ENCODE data around the gene ANKRD11.

Gene ANKRD11

DNA sequence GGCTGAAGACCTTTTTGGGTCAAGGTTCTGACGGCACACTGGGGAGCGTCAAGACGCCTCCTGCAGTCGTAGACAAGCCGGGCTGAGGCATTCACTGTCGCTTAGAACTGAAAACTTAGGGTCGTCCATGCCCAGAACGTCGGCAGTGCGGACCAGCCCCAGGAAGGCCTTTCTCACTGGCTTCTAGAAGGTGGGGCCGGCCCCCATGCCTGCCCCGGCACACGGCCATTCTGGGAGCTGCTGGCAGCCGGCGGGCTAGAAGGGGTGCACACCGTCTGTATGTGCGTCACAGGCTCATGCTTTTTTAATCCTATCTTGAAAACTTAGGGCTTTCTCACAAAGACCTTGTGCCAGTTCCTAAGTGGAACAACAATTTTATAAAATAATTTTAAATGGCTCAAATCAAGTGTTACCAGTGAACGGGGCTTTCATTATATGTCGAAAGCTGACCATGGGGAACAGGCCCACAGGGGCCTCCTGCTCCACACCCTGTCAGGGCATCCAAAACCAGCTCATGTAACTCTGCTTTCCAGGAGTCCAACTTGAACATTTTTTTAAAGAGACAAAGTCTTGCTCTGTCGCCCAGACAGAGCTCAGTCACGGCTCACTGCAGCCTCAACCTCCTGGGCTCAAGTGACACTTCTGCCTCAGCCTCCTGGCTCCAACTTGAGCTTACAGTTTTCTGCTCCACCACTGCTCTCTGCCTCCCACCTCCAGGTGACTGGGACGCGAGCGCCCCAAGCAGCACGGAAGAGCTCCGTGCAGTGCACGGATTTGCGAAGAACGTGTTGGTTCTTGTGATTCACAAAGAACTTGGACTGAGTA lies 111.2 kb downstream of the ANKRD11 start:
- no peak overlapping the region for H3K4me3 ChIP-seq (ENCODE audit: low read depth, low read length)
- no peak for DNase-seq (ENCODE audit: low read depth, low spot score)
- TF ChIP-seq, protein P1, sequence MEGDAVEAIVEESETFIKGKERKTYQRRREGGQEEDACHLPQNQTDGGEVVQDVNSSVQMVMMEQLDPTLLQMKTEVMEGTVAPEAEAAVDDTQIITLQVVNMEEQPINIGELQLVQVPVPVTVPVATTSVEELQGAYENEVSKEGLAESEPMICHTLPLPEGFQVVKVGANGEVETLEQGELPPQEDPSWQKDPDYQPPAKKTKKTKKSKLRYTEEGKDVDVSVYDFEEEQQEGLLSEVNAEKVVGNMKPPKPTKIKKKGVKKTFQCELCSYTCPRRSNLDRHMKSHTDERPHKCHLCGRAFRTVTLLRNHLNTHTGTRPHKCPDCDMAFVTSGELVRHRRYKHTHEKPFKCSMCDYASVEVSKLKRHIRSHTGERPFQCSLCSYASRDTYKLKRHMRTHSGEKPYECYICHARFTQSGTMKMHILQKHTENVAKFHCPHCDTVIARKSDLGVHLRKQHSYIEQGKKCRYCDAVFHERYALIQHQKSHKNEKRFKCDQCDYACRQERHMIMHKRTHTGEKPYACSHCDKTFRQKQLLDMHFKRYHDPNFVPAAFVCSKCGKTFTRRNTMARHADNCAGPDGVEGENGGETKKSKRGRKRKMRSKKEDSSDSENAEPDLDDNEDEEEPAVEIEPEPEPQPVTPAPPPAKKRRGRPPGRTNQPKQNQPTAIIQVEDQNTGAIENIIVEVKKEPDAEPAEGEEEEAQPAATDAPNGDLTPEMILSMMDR (IDR thresholded peaks at IDR 0.05; ENCODE audit: low read depth, low read length) = no peak
- in situ Hi-C loops (cut with HindIII; ENCODE audit: low sequenced_read_pairs) = no loop called here

DNA sequence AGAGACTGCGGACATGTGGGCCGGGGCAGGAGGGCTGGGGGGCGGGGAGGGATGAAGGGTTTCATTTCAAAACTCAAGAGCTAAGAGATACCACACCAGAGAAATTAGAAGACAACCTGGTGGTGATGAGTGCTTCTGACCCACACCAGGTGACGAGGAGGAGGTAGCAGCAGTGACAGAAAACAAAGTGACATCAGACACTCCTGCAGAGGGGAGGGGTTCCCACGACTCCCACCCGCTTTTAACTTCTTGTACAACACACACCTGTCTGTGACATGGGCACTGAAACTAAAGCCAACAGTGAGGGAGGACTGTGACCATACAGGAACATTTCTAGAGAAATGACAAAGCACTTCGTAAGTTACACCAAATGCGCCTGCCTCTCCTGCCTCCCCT lies 112.9 kb downstream of the ANKRD11 start:
- DNase-seq (ENCODE audit: low read depth, low spot score) = no peak
- H3K4me3 ChIP-seq (ENCODE audit: low read depth, low read length) = no peak overlapping the region
- TF ChIP-seq, protein P1 (IDR thresholded peaks at IDR 0.05; ENCODE audit: low read depth, low read length) = no peak
- in situ Hi-C loops (cut with HindIII; ENCODE audit: low sequenced_read_pairs) = no loop called here

DNA sequence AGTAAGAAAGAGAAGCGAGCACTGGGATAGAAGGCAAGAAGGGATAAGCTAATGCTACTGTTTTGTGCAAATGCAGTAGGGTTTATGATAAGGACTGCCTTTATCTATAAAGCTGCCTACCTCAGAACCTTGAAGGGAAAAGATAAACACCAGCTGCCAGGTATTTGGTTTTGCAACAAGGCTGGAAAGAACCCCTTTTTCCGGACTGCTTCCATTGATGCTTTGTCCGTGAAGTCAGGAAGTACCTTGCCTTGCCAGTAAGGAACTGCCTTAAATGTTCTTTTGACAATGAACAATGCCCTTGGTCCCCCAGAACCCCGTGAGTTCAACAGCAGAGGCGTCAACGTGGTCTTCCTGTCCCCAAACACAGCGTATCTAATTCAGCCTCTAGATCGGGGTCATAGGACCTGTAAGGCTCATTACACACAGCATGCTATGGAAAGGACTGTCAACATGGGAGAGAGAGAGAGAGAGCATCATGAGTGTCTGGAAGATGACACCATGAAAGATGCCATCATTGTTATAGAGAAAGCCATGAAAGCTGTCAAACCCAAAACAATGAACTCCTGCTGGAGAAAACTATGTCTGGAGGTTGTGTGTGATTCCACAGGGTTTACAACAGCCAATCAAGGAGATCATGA lies 113.4 kb downstream of the ANKRD11 start:
- TF ChIP-seq, protein P1 (IDR thresholded peaks at IDR 0.05; ENCODE audit: low read depth, low read length) = no peak
- in situ Hi-C loops (cut with HindIII; ENCODE audit: low sequenced_read_pairs) = no loop called here
- no peak for DNase-seq (ENCODE audit: low read depth, low spot score)

DNA sequence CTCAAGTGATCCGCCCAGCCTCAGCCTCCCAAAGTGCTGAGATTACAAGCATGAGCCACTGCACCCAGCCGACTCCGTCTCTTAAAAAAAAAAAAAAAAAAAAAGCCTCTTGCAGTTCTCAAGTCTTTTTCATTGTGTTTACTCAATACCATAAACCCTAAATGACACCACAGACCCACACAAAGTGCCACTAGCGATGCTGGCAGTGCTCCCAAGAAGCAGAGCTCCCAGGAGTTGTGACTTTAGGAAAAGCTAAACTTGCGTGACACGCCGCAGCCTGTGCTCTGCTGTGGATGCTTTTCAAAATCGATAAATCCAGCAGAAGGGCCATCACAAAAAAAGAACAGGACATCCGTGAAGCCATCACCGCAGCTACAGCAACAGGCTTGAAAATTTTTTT lies 114.7 kb downstream of the ANKRD11 start:
- H3K4me3 ChIP-seq (ENCODE audit: low read depth, low read length) = no peak overlapping the region
- TF ChIP-seq, protein P1 (IDR thresholded peaks at IDR 0.05; ENCODE audit: low read depth, low read length) = no peak
- in situ Hi-C loops (cut with HindIII; ENCODE audit: low sequenced_read_pairs) = no loop called here
- DNase-seq (ENCODE audit: low read depth, low spot score) = no peak

More for the DNA sequence above, 113.4 kb downstream of the ANKRD11 start:
- no peak overlapping the region for H3K4me3 ChIP-seq (ENCODE audit: low read depth, low read length)

DNA sequence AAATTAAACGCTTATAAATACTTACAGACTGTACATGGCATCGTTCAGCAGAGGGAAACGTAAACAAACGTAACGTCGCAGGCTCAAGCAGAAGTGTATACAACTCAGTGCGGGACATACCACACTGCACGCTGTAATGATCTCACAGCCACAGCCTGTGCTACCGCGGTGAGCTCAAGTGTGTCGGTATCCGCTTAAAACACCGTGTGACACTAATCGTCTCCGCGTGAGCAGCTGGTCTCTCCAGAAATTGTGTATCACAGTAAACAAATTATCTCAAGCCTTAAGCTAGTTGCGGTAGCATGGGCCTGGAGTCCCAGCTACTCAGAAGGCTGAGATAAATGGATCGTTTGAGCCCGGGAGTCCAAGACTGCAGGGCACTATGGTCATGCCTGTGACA lies 115.3 kb downstream of the ANKRD11 start:
- in situ Hi-C loops (cut with HindIII; ENCODE audit: low sequenced_read_pairs) = no loop called here
- TF ChIP-seq, protein P1 (IDR thresholded peaks at IDR 0.05; ENCODE audit: low read depth, low read length) = no peak
- no peak overlapping the region for H3K4me3 ChIP-seq (ENCODE audit: low read depth, low read length)
- no peak for DNase-seq (ENCODE audit: low read depth, low spot score)

DNA sequence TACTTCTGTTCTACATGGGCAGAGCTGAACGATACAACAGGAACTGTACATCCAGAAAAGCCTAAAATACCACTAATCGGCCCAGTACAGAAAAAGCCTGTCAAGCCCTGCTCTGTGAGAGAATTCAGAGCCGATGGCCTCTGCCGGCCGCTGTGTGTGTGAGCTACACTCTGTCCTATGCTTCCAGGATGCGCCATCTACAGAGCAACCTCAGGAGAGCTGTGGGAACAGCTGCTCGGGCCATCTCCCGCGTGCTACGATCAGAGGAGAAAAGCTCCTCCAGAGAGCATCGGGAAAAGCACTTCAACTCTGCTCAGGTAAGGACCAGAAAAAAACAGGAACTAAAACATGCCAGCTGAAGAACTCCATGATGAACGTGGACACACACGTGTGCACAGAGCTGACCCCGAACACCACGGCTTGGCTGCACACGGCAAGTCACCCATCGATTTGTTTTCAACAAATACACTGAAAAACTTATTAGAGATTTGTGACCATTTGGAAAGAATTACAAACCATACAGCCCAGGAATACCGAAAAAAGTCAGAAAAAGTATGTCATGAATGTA lies 115.9 kb downstream of the ANKRD11 start:
- no peak overlapping the region for H3K4me3 ChIP-seq (ENCODE audit: low read depth, low read length)
- DNase-seq (ENCODE audit: low read depth, low spot score) = peak; percentile 61
- in situ Hi-C loops (cut with HindIII; ENCODE audit: low sequenced_read_pairs) = no loop called here
- TF ChIP-seq, protein P1 (IDR thresholded peaks at IDR 0.05; ENCODE audit: low read depth, low read length) = peak; percentile 36

All from astrocyte of the spinal cord (primary cell).